Adrenal gland (tissue), 5 donors: ENCODE measurements around the gene ITPKB.

Source experiments
- POLR2A ChIP-seq, 2 donors: fragments of 450-650 bp; IDR thresholded peaks; one replicate each; pipeline ENCODE4 v1.6.1; 2017; ENCODE audit warnings: antibody characterized with exemption in 2 of 2, mild to moderate bottlenecking in 2 of 2, moderate library complexity in 1 of 2
- TF ChIP-seq, protein P1 (sequence below), 6 experiments: fragments of 450-650 bp in 4 of 6; fragments of 200-600 bp in 2 of 6; sonication (generic) in 1 of 6; IDR thresholded peaks; 1 replicate in 5 of 6; 2 replicates in 1 of 6; pipeline versions ENCODE4 v1.5.1 to v1.8.0; 2016 to 2021; ENCODE audit warnings: antibody characterized with exemption in 6 of 6, mild to moderate bottlenecking in 2 of 6, moderate library complexity in 1 of 6
- donor health status: DM: no; HTN: no; CAD: no.

DNA sequence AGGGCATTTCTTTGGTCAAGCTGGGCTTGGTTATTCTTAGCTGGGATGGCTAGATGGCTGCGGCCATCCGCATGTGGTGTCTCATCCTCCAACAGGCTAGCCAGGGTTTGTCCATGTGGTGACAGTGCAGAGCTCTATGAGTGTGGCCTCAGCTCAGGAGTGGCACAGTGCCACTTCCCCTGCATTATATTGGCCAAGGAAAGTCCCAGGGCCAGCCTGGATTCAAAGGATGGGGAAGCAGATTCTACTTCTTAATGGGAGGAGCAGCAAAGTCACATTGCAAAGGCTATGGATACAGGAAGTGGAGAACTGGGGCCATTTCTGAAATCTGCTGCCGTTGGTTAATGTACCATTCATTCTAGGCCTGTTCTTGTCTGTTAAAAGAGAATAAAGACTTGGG, 156.1 kb downstream of the ITPKB start:
- TF ChIP-seq, protein P1, sequence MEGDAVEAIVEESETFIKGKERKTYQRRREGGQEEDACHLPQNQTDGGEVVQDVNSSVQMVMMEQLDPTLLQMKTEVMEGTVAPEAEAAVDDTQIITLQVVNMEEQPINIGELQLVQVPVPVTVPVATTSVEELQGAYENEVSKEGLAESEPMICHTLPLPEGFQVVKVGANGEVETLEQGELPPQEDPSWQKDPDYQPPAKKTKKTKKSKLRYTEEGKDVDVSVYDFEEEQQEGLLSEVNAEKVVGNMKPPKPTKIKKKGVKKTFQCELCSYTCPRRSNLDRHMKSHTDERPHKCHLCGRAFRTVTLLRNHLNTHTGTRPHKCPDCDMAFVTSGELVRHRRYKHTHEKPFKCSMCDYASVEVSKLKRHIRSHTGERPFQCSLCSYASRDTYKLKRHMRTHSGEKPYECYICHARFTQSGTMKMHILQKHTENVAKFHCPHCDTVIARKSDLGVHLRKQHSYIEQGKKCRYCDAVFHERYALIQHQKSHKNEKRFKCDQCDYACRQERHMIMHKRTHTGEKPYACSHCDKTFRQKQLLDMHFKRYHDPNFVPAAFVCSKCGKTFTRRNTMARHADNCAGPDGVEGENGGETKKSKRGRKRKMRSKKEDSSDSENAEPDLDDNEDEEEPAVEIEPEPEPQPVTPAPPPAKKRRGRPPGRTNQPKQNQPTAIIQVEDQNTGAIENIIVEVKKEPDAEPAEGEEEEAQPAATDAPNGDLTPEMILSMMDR (IDR thresholded peaks at IDR 0.05), result no peak
- no peak for TF ChIP-seq POLR2A (IDR thresholded peaks at IDR 0.05)
